GM12878 (cell line): ENCODE measurements around the gene TSPAN7. TPM values are rescaled to one million over a fixed set of nuclear protein-coding genes. Genes with fewer than 3 reads are reported as not detected.

Experiments
- ATAC-seq: fragments of 200-7000 bp; cut with Tn5 transposase; 3 replicates; pipeline ENCODE4 v1.9.1; 2020; ENCODE audit warnings: mild to moderate bottlenecking, moderate library complexity
- BruUV-seq: library from RNA; stranded (reverse); fragments of 400-500 nt; replicated peaks from 2 replicates; lab custom pipeline; 2021; lab: Mats Ljungman, UMichigan
- CTCF ChIA-PET: fragments of 300-600 bp; sonication (Branson Sonifier 250); formaldehyde crosslinking; extraction: SDS; loops from one replicate; lab custom pipeline; 2021; ENCODE audit warnings: inconsistent platforms; lab: Yijun Ruan, JAX
- POLR2A ChIA-PET: fragments of 350-600 bp; formaldehyde crosslinking; extraction: SDS; loops from one replicate; lab custom pipeline; 2021; ENCODE audit warnings: inconsistent platforms; lab: Charles Lee
- RAD21 ChIA-PET: fragments of 300-600 bp; sonication (Branson Sonifier 250); formaldehyde crosslinking; loops from one replicate; lab custom pipeline; 2023; ENCODE audit warnings: antibody characterized with exemption; ENCODE audit not compliant: unreplicated experiment; lab: Charles Lee
- SMC1A ChIA-PET: fragments of 300-600 bp; sonication (Branson Sonifier 250); formaldehyde crosslinking; loops from one replicate; lab custom pipeline; 2023; ENCODE audit not compliant: unreplicated experiment, uncharacterized antibody; lab: Charles Lee
- DNase-seq: peaks from one replicate; pipeline ENCODE4 v3.0.0-alpha.2; 2011; ENCODE audit warnings: low read depth, low spot score
- FAIRE-seq: peaks from 3 replicates; lab custom pipeline; 2011; peaks lifted over from hg19 to GRCh38; lab: Jason Lieb, UNC
- H2AFZ ChIP-seq: 2 replicates; pipeline ENCODE4 v1.6.0; 2011; ENCODE audit warnings: low read depth, low read length, control low read depth; ENCODE audit not compliant: control insufficient read depth
- H3K27ac ChIP-seq: 2 replicates; pipeline ENCODE4 v1.5.1; 2011; ENCODE audit warnings: control low read depth; ENCODE audit not compliant: control insufficient read depth, insufficient read depth
- H3K27me3 ChIP-seq, 2 experiments: replicated peaks in 1 of 2; 2 replicates each; pipeline versions ENCODE4 v1.6.0 to v1.6.1; 2011; ENCODE audit warnings: low read length in 1 of 2; ENCODE audit not compliant: control insufficient read depth in 2 of 2, insufficient read depth in 2 of 2
- H3K36me3 ChIP-seq, 2 experiments: 2 replicates each; pipeline ENCODE4 v1.5.1; 2011; ENCODE audit warnings: low read length in 1 of 2; ENCODE audit not compliant: control insufficient read depth in 2 of 2, insufficient read depth in 2 of 2
- H3K4me1 ChIP-seq: 2 replicates; pipeline ENCODE4 v1.6.1; 2011; ENCODE audit warnings: mild to moderate bottlenecking, low read length, moderate library complexity, mixed read lengths; ENCODE audit not compliant: control insufficient read depth, insufficient read depth
- H3K4me2 ChIP-seq: 2 replicates; pipeline ENCODE4 v1.6.0; 2011; ENCODE audit warnings: control low read depth; ENCODE audit not compliant: control insufficient read depth, insufficient read depth
- H3K4me3 ChIP-seq: fragments of 200-600 bp; sonication (generic); 2 replicates; pipeline ENCODE4 v1.5.1; 2016
- H3K79me2 ChIP-seq: 2 replicates; pipeline ENCODE4 v1.6.0; 2011; ENCODE audit warnings: low read length; ENCODE audit not compliant: control insufficient read depth, insufficient read depth
- H3K9ac ChIP-seq: 2 replicates; pipeline ENCODE4 v1.8.0; 2011; ENCODE audit warnings: low read length, control low read depth, mixed read lengths; ENCODE audit not compliant: control insufficient read depth, insufficient read depth
- H3K9me3 ChIP-seq: replicated peaks from 3 replicates; pipeline ENCODE4 v1.5.1; 2011; ENCODE audit warnings: mild to moderate bottlenecking, low read length; ENCODE audit not compliant: control insufficient read depth, insufficient read depth
- H4K20me1 ChIP-seq: 2 replicates; pipeline ENCODE4 v1.6.0; 2011; ENCODE audit not compliant: control insufficient read depth, insufficient read depth
- BCL11A ChIP-seq: IDR thresholded peaks from 2 replicates; pipeline ENCODE4 v1.6.1; 2011; ENCODE audit warnings: low read depth, low read length
- FOXM1 ChIP-seq: IDR thresholded peaks from 2 replicates; pipeline ENCODE4 v1.6.1; 2012; ENCODE audit warnings: low read depth, mild to moderate bottlenecking, inconsistent platforms, low read length, moderate library complexity
- HSF1 ChIP-seq: fragments of 150-350 bp; IDR thresholded peaks from 2 replicates; pipeline ENCODE4 v1.6.1; 2014; ENCODE audit warnings: mild to moderate bottlenecking, low read depth, low read length
- POLR2A ChIP-seq: IDR thresholded peaks from 2 replicates; pipeline ENCODE4 v1.6.1; 2011; ENCODE audit warnings: low read depth, mild to moderate bottlenecking, low read length
- RAD21 ChIP-seq: IDR thresholded peaks from 2 replicates; pipeline ENCODE4 v1.6.1; 2011; ENCODE audit warnings: mild to moderate bottlenecking, low read depth, low read length, moderate library complexity; ENCODE audit not compliant: insufficient read depth
- RAD51 ChIP-seq: fragments of 450-650 bp; IDR thresholded peaks from 2 replicates; pipeline ENCODE4 v1.6.1; 2016; ENCODE audit warnings: moderate library complexity, mild to moderate bottlenecking, inconsistent platforms
- WGBS: methylation state at CpG from one replicate; pipeline ENCODE4 v1.1.6; 2016; ENCODE audit warnings: low lambda C conversion rate; ENCODE audit not compliant: insufficient replicate concordance, insufficient coverage; ENCODE audit errors: missing lambda C conversion rate; 5-methylcytosine and 5-hydroxymethylcytosine counted together
- in situ Hi-C: fragments of 300-500 bp; cut with MboI; formaldehyde crosslinking; loops from 9 replicates; pipeline ENCODE4 v1.14.3; 2018; ENCODE audit warnings: mixed read lengths
- intact Hi-C: fragments of 100-400 bp; cut with micrococcal nuclease; formaldehyde crosslinking; loops from one replicate; pipeline ENCODE4 v1.14.2; 2022; ENCODE audit not compliant: unreplicated experiment
- polyA plus RNA-seq, 11 experiments: library from polyadenylated mRNA; depleted of rRNA in 4 of 11; unstranded in 6 of 11; stranded (reverse) in 5 of 11; fragments of >200 nt; fragmentation: Nextera tagmentation in 4 of 11; fragmentation: Illumina TruSeq in 1 of 11; extraction: Ambion mirVana in 4 of 11; extraction: Trizol in 1 of 11; gene quantifications; 1 replicate in 1 of 11; 2 replicates in 10 of 11; pipeline versions ENCODE4 v1.2.1 to v1.2.3, GENCODE V29; 2011 to 2016; ENCODE audit warnings: inconsistent platforms in 2 of 11, missing spikeins in 2 of 11, low read depth in 1 of 11
- total RNA-seq, 4 experiments: library from RNA; depleted of rRNA in 3 of 4; stranded (reverse); fragments of >200 nt in 3 of 4; fragmentation: Illumina TruSeq in 1 of 4; extraction: Trizol in 1 of 4; gene quantifications; 2 replicates each; pipeline versions ENCODE4 v1.2.1 to v1.2.3, GENCODE V29; 2013 to 2021

The TSPAN7 gene
- total and polyA plus RNA-seq, 10 of the 15 experiments (the other 5 are each of a cell fraction or from before 2014, with no cell fraction given): 0.04 to 0.77 (median 0.14) TPM; not detected in 4

GRCh38 chrX:38636949-38637819 is 75.8 kb downstream of the TSPAN7 start:
- H3K4me2 ChIP-seq: no peak overlapping the region
- no peaks in the 10 kb centered on the region for H3K9me3 ChIP-seq
- no peak overlapping the region for H3K4me3 ChIP-seq
- ChIA-PET CTCF (interaction anchor here (1.1 to 2.5 kb wide), 3 partner anchors 9 to 20 kb away, joined by 3 to 10 read pairs (median 4); no protein-coding TSS in a partner anchor), POLR2A (no interaction called here), RAD21 (interaction anchor here (1.0 kb wide), 1 partner anchor 21 kb away, joined by 3 read pairs; no protein-coding TSS in a partner anchor), SMC1A (interaction anchor here (0.6 to 1.2 kb wide), 4 partner anchors 11 to 42 kb away, joined by 3 to 4 read pairs (median 3); no protein-coding TSS in a partner anchor)
- DNase-seq (no peak), FAIRE-seq (no peak), ATAC-seq (no peak)
- intact Hi-C loops: no loop called here
- no peaks in the 10 kb centered on the region; a peak in 1 of 4 replicates for H3K27me3 ChIP-seq
- 62% methylated on average over 8 of the region's 8 CpGs for WGBS
- TF ChIP-seq FOXM1 (no peak), BCL11A (no peak), HSF1 (no peak), POLR2A (no peak), RAD21 (no peak), RAD51 (no peak)
- no peaks in the 10 kb centered on the region for H3K36me3 ChIP-seq
- in situ Hi-C loops: no loop called here
- H3K9ac ChIP-seq: no peak overlapping the region
- no peak overlapping the region for H3K27ac ChIP-seq
- no peak overlapping the region for H2AFZ ChIP-seq
- H3K79me2 ChIP-seq: no peaks in the 10 kb centered on the region
- H3K4me1 ChIP-seq: no peaks in the 10 kb centered on the region
- no peaks in the 10 kb centered on the region for H4K20me1 ChIP-seq
- BruUV-seq: no TSS peak
